ENCODE measurements around the gene OR2A14. TPM values are rescaled to one million over a fixed set of nuclear protein-coding genes. Genes with fewer than 3 reads are reported as not detected.
A peak's percentile ranks its signal among the peaks of the same experiment; 100 is the strongest.
"Not testable (repeated sequence)": the region's sequence is repeated elsewhere in the genome, so short reads cannot be mapped to it uniquely, and the experiment has no call there.

Gene OR2A14, protein sequence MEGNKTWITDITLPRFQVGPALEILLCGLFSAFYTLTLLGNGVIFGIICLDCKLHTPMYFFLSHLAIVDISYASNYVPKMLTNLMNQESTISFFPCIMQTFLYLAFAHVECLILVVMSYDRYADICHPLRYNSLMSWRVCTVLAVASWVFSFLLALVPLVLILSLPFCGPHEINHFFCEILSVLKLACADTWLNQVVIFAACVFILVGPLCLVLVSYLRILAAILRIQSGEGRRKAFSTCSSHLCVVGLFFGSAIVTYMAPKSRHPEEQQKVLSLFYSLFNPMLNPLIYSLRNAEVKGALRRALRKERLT
- total RNA-seq (2014; rRNA removed; shearing (Covaris generic)) = not detected in 2 replicates

GRCh38 chr7:144122876-144123275 is at the start of gene OR2A14:
OR2A14 (plus strand) TSS chr7:144123176; CDS start chr7:144129113, 5,937 bp downstream.
- DNase-seq (ENCODE audit: low spot score) = no peak

DNA sequence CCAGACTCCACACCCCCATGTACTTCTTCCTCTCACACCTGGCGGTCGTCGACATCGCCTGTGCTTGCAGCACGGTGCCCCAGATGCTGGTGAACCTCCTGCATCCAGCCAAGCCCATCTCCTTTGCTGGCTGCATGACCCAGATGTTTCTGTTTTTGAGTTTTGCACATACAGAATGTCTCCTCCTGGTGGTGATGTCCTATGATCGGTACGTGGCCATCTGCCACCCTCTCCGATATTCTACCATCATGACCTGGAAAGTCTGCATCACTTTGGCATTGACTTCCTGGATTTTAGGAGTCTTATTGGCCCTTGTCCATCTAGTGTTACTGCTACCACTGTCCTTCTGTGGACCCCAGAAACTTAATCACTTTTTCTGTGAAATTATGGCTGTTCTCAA is 48.6 kb upstream of the OR2A14 start:
- no peak for DNase-seq (ENCODE audit: low spot score)

- no peak for DNase-seq (ENCODE audit: low spot score)
Observed at GRCh38 chr7:144085978-144086377, 37.0 kb upstream of the OR2A14 start, which contains the start of gene OR2A12. OR2A12 (plus strand) TSS chr7:144086278; CDS start chr7:144095108, 8,830 bp downstream.

GRCh38 chr7:144086730-144087129 is 36.2 kb upstream of the OR2A14 start:
- DNase-seq (ENCODE audit: low spot score) = no peak

- DNase-seq (ENCODE audit: low spot score) = no peak
Observed at GRCh38 chr7:144087230-144087629, 35.7 kb upstream of the OR2A14 start.

- no peak for DNase-seq (ENCODE audit: low spot score)
Observed at GRCh38 chr7:144090667-144091066, 32.3 kb upstream of the OR2A14 start.

GRCh38 chr7:144098776-144099175 is 24.2 kb upstream of the OR2A14 start:
- no peak for DNase-seq (ENCODE audit: low spot score)

- DNase-seq (ENCODE audit: low spot score) = no peak
Observed at GRCh38 chr7:144100607-144101006, 22.4 kb upstream of the OR2A14 start.

- DNase-seq (ENCODE audit: low spot score) = no peak
Observed at GRCh38 chr7:144102041-144102440, 20.9 kb upstream of the OR2A14 start.

GRCh38 chr7:144105211-144105610 is 17.8 kb upstream of the OR2A14 start:
- no peak for DNase-seq (ENCODE audit: low spot score)

- no peak for DNase-seq (ENCODE audit: low spot score)
Observed at GRCh38 chr7:144109283-144109682, 13.7 kb upstream of the OR2A14 start, which contains the start of gene OR2A2. OR2A2 (plus strand) TSS chr7:144109583; CDS start chr7:144109583, 0 bp downstream.

GRCh38 chr7:144110272-144110671 is 12.7 kb upstream of the OR2A14 start:
- DNase-seq (ENCODE audit: low spot score) = no peak

GRCh38 chr7:144113651-144114050 is 9.3 kb upstream of the OR2A14 start:
- no peak for DNase-seq (ENCODE audit: low spot score)

GRCh38 chr7:144118341-144118740 is 4.6 kb upstream of the OR2A14 start:
- DNase-seq (ENCODE audit: low spot score) = no peak

DNA sequence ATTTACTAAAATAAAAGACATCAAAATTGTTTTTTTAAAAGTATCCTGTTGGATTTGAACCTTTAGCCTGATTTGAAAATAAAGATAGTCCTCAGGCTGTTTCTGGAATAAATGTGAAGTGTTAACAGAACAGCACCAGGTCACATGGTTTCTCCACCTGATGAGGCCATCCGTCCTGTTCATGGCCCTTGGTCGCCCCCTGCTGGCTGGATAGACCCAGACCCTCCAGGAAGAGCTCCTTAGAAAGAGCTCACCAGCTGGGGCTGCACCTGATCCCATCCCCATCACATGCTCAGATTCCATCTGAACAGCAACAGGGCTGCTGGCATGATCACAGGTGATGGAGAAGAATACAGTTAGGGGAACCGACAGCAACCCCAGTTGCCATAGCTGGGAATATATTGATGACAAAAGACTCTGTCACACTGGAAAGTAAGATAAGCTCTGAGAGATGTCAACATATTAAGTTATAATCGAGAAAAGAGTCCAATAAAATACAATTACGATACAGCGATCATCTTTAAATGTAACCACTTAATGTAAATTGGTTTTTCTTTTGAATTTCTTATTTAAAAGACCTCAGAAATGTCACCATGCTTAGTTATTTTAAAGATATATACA is 4.8 kb downstream of the OR2A14 start:
- peak; percentile 92 for DNase-seq (ENCODE audit: low spot score)

- DNase-seq (ENCODE audit: low spot score) = not testable (repeated sequence)
Observed at GRCh38 chr7:144129601-144130000, 6.6 kb downstream of the OR2A14 start.

DNA sequence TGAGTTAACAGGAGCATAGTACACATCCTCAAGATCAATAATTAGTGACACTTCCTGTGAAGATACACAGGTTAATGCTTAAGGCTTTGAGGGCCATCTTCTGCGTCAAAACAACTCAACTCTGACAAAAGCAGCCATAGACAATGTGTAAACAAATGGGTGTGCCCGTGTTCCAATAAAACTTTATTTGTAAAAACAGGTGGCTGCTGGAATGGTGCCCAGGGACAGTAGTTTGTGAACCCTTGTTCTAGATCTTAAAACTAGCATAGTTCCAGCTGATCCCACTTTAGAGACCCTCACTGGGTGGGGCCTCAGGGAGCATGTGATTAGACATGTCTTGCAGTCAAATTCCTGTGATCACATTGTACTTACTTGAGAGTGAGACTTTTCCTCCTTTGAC is 7.8 kb downstream of the OR2A14 start:
- no peak for DNase-seq (ENCODE audit: low spot score)

DNA sequence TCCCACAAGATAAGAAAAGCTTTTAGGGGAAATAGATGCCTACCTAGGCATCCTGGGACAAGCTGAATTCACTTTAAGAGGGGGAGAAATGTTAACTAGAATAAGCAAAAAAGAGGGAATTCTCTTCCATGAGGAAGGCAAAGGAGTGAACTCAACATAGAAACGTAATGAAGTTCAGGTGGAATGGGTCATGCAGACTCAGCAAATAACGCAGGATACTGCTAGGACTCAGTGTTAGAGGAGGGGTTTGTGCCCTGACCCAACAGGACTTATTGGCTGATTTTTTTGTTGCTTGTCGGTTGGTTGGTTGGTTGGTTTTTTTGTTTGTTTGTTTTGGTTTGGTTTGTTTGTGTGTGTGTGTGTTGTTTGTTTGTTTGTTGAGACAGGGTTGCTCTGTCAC is 9.3 kb downstream of the OR2A14 start:
- no peak for DNase-seq (ENCODE audit: low spot score)

- DNase-seq (ENCODE audit: low spot score) = no peak
Observed at GRCh38 chr7:144133307-144133706, 10.3 kb downstream of the OR2A14 start.

DNA sequence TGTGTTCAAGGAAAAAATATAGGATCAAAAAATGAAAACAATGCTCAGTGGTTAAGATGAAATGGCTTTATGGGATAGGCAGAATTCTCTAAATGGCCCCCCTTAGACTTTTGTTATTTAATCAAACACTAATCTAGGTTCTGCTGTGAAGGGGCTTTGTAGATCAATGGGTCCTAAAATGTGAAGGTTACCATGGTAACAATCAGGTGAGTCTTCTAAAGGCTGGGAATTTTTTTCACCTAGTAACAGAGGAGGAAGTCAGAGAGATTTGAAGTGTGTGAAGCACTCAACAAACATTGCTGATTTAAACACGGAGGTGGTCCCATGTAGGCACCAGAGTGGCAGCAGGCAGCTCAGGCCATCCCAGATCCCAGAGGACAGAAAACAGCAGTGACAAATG is 11.1 kb downstream of the OR2A14 start:
- DNase-seq (ENCODE audit: low spot score) = no peak

- DNase-seq (ENCODE audit: low spot score) = no peak
Observed at GRCh38 chr7:144137501-144137900, 14.5 kb downstream of the OR2A14 start.

- DNase-seq (ENCODE audit: low spot score) = no peak
Observed at GRCh38 chr7:144142187-144142586, 19.2 kb downstream of the OR2A14 start.

- DNase-seq (ENCODE audit: low spot score) = no peak
Observed at GRCh38 chr7:144144426-144144825, 21.4 kb downstream of the OR2A14 start.
